GM19035 (cell line): ENCODE measurements around the gene HDGFL1.

Experiments used
- ATAC-seq: cut with Tn5 transposase; IDR thresholded peaks from one replicate; pipeline ENCODE4 v1.9.1; 2021; ENCODE audit not compliant: unreplicated experiment

The HDGFL1 gene

GRCh38 chr6:22589118-22589517 lies 19.8 kb downstream of the HDGFL1 start:
- ATAC-seq = no peak

GRCh38 chr6:22590423-22590822 lies 21.1 kb downstream of the HDGFL1 start:
- ATAC-seq = no peak

- ATAC-seq = no peak
Measured at GRCh38 chr6:22593895-22594294, 24.5 kb downstream of the HDGFL1 start.

GRCh38 chr6:22596011-22596410 lies 26.6 kb downstream of the HDGFL1 start:
- no peak for ATAC-seq

- ATAC-seq = no peak
Measured at GRCh38 chr6:22598339-22598738, 29.0 kb downstream of the HDGFL1 start.

- ATAC-seq = no peak
Measured at GRCh38 chr6:22600059-22600458, 30.7 kb downstream of the HDGFL1 start.

GRCh38 chr6:22601984-22602383 lies 32.6 kb downstream of the HDGFL1 start:
- no peak for ATAC-seq

GRCh38 chr6:22605736-22606135 lies 36.4 kb downstream of the HDGFL1 start:
- ATAC-seq = no peak

- ATAC-seq = no peak
Measured at GRCh38 chr6:22610127-22610526, 40.8 kb downstream of the HDGFL1 start.

- ATAC-seq = no peak
Measured at GRCh38 chr6:22612236-22612635, 42.9 kb downstream of the HDGFL1 start.

- no peak for ATAC-seq
Measured at GRCh38 chr6:22613051-22613450, 43.7 kb downstream of the HDGFL1 start.

- no peak for ATAC-seq
Measured at GRCh38 chr6:22613695-22614094, 44.3 kb downstream of the HDGFL1 start.

- no peak for ATAC-seq
Measured at GRCh38 chr6:22614547-22614946, 45.2 kb downstream of the HDGFL1 start.

GRCh38 chr6:22621028-22621427 lies 51.7 kb downstream of the HDGFL1 start:
- ATAC-seq = no peak
